Activated naive CD4-positive, alpha-beta T cell treated with anti-CD3 and anti-CD28 coated beads for 36 hours (primary cell): ENCODE measurements around the gene MINDY2. TPM values are rescaled to one million over a fixed set of nuclear protein-coding genes. Genes with fewer than 3 reads are reported as not detected.
"Not testable (repeated sequence)": the region's sequence is repeated elsewhere in the genome, so short reads cannot be mapped to it uniquely, and the experiment has no call there.

ENCODE experiments used
- CTCF ChIA-PET: fragments of 350-600 bp; sonication (Branson Sonifier 250); formaldehyde crosslinking; loops from one replicate; lab custom pipeline; 2021; ENCODE audit warnings: antibody characterized with exemption; lab: Charles Lee
- DNase-seq: peaks from one replicate; pipeline ENCODE4 v3.0.0-alpha.2; 2020
- H3K27ac Mint-ChIP-seq: one replicate; pipeline ENCODE4 v1.8.0; 2021; ENCODE audit warnings: mild to moderate bottlenecking, mixed read lengths
- H3K27me3 Mint-ChIP-seq: one replicate; pipeline ENCODE4 v1.8.0; 2021; ENCODE audit warnings: low read depth, mixed read lengths
- H3K36me3 Mint-ChIP-seq: one replicate; pipeline ENCODE4 v1.8.0; 2021; ENCODE audit warnings: low read depth, mixed read lengths
- H3K4me1 Mint-ChIP-seq: one replicate; pipeline ENCODE4 v1.8.0; 2021; ENCODE audit warnings: low read depth, mixed read lengths
- H3K4me3 Mint-ChIP-seq: one replicate; pipeline ENCODE4 v1.8.0; 2021; ENCODE audit warnings: mild to moderate bottlenecking, moderate library complexity, mixed read lengths
- H3K9me3 Mint-ChIP-seq: one replicate; pipeline ENCODE4 v1.8.0; 2021; ENCODE audit warnings: mixed read lengths
- intact Hi-C: fragments of 100-400 bp; cut with micrococcal nuclease; formaldehyde crosslinking; loops from one replicate; pipeline ENCODE4 v1.15.1; 2023
- total RNA-seq, 2 experiments: library from RNA; stranded (reverse); gene quantifications; one replicate each; pipeline ENCODE4 v1.2.3, GENCODE V29; 2021

Gene MINDY2
- total RNA-seq, 2 experiments from 2014 or later: 4.6 to 6.6 TPM

DNA sequence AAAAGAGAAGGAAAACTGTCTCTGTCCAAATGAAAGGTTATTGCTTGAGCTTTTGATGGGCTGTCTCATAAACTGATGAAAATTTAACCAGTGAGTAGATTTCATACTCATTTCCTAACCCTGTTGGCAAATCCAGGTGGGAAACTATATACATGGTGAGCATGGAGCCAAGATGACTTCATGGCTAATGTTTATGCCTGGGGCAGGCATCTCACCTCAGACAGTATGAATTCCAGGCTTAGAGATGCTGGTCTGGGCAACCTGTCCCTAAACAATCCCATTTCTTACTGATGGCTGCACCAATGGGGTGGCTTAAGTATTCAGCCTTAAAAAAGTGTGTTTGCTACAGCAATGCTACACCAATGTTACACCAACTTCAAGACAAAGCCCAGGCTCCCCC lies 104.2 kb downstream of the MINDY2 start:
- H3K36me3 Mint-ChIP-seq: peaks cover 25% of the 10 kb centered on the region
- H3K27ac Mint-ChIP-seq: no peak overlapping the region
- intact Hi-C loops: no loop called here
- CTCF ChIA-PET: no interaction called here
- no peak overlapping the region for H3K4me3 Mint-ChIP-seq
- no peaks in the 10 kb centered on the region for H3K4me1 Mint-ChIP-seq
- H3K27me3 Mint-ChIP-seq: no peaks in the 10 kb centered on the region
- no peak for DNase-seq
- H3K9me3 Mint-ChIP-seq: no peaks in the 10 kb centered on the region

DNA sequence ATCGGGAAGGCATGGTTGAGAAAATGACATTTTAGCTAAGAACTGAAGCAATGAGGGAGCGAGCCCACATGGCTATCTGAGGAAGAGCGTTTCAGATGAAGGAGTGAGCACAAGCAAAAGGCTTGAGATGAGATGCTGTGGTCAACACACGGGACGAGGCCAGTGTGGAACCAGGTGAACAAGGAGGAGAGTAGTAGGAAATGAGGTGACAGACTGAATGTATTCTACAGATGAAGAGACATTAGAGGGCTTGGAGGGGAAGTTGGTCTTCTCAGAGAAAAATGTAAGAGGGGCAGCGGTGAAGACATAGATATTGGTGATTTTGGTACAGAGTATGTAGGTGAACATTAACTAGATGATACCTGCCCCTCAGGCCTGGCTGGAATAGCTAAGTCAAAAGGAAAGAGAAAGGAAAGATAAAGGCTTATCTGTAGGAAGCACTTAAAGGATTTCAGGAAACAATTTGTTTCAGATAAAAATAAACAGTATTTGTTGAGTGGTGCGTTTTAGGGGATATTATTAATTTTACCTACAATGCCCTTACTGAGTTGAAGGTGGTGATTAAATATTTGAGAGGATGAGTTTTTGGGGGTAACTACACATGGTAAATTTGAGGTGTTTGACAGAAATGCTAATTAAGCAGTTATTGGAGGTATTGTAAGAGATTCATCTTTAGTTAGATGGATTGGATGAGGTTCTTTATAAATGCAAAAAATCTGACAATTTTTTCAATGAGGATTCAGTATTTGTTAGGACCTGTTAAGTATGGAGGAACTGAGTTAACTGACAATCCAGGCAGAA lies 105.4 kb downstream of the MINDY2 start:
- Mint-ChIP-seq H3K27ac (no peak overlapping the region), H3K9me3 (no peaks in the 10 kb centered on the region), H3K4me3 (no peak overlapping the region), H3K36me3 (peaks cover 36% of the 10 kb centered on the region), H3K4me1 (no peaks in the 10 kb centered on the region), H3K27me3 (no peaks in the 10 kb centered on the region)
- intact Hi-C loops: no loop called here
- CTCF ChIA-PET: no interaction called here
- DNase-seq: no peak

DNA sequence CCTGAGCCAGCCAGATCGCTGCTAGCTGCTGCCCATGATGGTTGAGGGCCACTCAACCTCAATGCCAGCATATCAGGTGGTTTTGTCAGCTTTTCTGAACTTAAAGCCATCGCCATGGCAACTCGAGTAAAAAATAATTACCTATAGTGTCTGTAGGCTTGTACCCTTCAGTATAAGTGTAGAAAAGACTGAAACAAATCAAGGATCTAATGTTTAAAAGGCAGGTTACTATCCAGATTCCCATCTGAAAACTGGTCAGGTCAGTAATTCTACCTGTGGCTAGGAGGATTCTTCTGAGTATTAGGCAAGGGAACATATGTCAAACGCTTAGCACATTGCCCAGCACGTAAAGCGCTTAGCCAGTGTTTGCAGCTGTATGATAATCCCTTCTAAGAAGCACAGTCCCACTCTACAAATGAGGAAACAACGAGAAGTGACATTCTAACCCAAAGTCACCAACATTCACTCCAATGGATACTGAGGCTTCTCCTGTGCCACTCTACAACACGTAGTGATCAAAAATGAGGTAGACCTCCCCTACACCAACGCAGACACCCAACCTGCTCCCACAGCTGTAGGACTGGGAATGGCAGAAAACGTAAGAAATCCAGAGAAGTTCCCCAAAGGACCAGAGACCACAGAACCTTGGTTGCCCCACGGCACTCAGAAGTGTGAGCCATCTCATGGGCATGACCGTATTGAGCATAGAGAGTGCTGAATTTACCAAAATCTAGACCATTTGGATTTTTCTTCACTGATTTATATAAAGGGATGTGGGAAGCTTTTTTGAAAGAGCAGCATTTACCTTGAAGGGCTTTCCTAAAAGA lies 107.1 kb downstream of the MINDY2 start:
- Mint-ChIP-seq H3K4me1 (no peaks in the 10 kb centered on the region), H3K36me3 (peaks cover 47% of the 10 kb centered on the region), H3K4me3 (no peak overlapping the region), H3K27me3 (no peaks in the 10 kb centered on the region), H3K27ac (no peak overlapping the region), H3K9me3 (no peaks in the 10 kb centered on the region)
- DNase-seq: no peak
- intact Hi-C loops: no loop called here
- CTCF ChIA-PET: no interaction called here

DNA sequence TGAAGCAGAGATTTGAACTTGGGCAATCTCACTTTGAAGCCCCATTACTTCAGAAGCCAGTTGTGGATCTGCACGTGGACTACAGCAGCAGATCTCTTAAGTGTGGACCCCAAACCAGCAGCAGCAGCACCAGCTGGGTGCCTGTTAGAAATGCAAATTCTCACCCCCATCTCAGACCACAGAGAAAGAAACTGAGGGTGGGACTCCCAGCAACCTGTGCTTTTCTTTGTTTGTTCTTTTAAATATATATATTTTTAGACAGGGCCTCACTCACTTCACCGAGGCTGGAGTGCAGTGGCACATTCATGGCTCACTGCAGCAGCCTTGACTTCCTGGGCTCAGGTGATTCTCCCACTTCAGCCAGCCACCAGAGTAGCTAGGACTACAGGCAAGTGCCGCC lies 109.2 kb downstream of the MINDY2 start:
- Mint-ChIP-seq H3K36me3 (peaks cover 61% of the 10 kb centered on the region), H3K4me1 (peaks cover 4% of the 10 kb centered on the region), H3K27me3 (no peaks in the 10 kb centered on the region), H3K9me3 (no peaks in the 10 kb centered on the region), H3K27ac (no peak overlapping the region), H3K4me3 (no peak overlapping the region)
- intact Hi-C loops: no loop called here
- CTCF ChIA-PET: interaction anchor here (0.6 to 0.7 kb wide), 3 partner anchors 52 to 701 kb away, joined by 3 to 6 read pairs (median 3); no protein-coding TSS in a partner anchor
- no peak for DNase-seq

DNA sequence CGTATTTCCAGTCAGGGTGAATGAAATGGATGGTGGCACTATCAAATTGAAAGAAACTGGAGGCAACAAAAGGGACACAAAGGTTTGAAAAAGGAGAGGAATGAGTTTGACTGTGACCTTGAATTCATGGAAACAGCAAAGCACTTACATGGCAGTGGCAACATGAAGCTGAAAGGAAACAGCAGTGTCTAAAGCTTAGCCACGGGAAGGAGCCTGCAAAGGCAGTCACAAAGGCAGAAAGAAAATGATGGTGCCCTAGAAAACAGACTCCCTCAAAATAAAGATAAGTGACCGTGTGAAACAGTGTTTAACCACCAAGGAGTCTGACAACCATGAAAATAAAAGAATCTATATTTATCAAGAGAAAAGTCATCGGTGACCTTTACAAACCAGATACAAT lies 111.1 kb downstream of the MINDY2 start:
- no peak overlapping the region for H3K4me3 Mint-ChIP-seq
- intact Hi-C loops: no loop called here
- peaks cover 4% of the 10 kb centered on the region for H3K4me1 Mint-ChIP-seq
- H3K36me3 Mint-ChIP-seq: peaks cover 69% of the 10 kb centered on the region
- H3K9me3 Mint-ChIP-seq: no peaks in the 10 kb centered on the region
- no peak overlapping the region for H3K27ac Mint-ChIP-seq
- no peaks in the 10 kb centered on the region for H3K27me3 Mint-ChIP-seq
- DNase-seq: no peak
- CTCF ChIA-PET: interaction anchor here (0.7 kb wide), 1 partner anchor 293 kb away, joined by 6 read pairs; no protein-coding TSS in a partner anchor

DNA sequence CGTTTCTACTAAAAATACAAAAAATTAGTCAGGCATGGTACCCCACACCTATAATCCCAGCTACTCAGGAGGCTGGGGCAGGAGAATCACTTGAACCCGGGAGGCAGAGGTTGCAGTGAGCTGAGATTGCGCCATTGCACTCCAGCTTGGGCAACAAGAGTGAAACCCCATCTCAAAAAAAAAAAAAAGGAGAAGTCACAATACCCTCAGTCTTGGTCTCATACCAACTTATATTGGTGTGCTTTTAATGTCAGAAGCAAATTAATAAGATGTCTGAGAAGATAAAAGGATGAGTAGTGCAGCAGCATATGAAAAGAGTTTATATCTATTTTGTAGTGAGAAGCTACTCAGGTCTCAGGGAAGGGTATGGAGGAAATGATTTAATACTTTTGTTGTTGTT lies 112.8 kb downstream of the MINDY2 start:
- CTCF ChIA-PET: interaction anchor here (1.1 kb wide), 1 partner anchor 73 kb away, joined by 3 read pairs; no protein-coding TSS in a partner anchor
- intact Hi-C loops: not testable (repeated sequence)

DNA sequence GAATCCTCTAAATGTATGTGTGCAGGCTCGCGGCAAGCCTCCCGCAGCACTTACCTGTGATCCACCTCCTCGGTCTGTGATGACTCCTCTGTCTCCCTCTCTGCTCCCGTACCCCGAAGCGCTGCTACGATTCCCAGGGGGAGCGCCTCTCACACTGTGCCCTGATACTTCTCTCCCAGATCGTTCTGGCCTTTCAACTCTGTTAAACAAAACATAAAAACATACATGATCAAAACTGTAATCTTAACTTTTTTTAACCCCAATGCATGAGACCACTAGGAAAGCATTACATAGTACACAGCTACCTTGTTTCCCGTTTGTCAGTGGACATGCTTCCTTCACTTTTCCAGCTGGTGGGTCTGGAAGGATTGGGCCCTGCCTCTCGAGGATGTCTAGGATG lies 115.8 kb downstream of the MINDY2 start:
- CTCF ChIA-PET: no interaction called here
- Mint-ChIP-seq H3K9me3 (no peaks in the 10 kb centered on the region), H3K4me1 (peaks cover 8% of the 10 kb centered on the region), H3K36me3 (peaks cover 54% of the 10 kb centered on the region), H3K27ac (no peak overlapping the region), H3K4me3 (no peak overlapping the region), H3K27me3 (no peaks in the 10 kb centered on the region)
- intact Hi-C loops: no loop called here
- DNase-seq: no peak

More for the DNA sequence above, 112.8 kb downstream of the MINDY2 start:
- not testable (repeated sequence) for DNase-seq, H3K4me1 Mint-ChIP-seq, H3K27me3 Mint-ChIP-seq, H3K4me3 Mint-ChIP-seq, H3K9me3 Mint-ChIP-seq
- Mint-ChIP-seq H3K36me3 (peaks cover 74% of the 10 kb centered on the region), H3K27ac (peak overlapping the region; percentile 30)

DNA sequence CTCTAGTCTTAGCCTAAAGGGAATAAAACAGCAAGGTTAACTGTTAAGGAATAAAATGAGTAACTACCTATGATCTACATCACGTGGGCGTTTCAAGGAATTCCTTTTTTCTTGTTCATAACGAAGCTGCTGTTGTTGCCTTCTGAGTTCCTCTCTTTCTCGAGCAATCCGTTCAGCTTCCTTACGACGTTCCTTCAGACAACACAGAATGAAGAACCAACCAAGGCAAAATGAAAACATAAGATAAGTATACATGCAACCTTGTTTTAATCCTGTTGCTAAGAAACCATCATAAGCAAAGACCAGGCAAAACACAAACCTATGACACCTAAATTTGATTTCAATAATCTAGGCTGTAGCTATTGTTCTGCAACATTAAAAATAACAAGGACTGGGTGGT lies 118.3 kb downstream of the MINDY2 start:
- DNase-seq: no peak
- H3K27me3 Mint-ChIP-seq: no peaks in the 10 kb centered on the region
- H3K4me3 Mint-ChIP-seq: no peak overlapping the region
- H3K36me3 Mint-ChIP-seq: peaks cover 54% of the 10 kb centered on the region
- intact Hi-C loops: no loop called here
- no peaks in the 10 kb centered on the region for H3K9me3 Mint-ChIP-seq
- CTCF ChIA-PET: interaction anchor here (0.6 kb wide), 1 partner anchor 33 kb away, joined by 3 read pairs; no protein-coding TSS in a partner anchor
- H3K27ac Mint-ChIP-seq: no peak overlapping the region
- H3K4me1 Mint-ChIP-seq: peaks cover 8% of the 10 kb centered on the region

DNA sequence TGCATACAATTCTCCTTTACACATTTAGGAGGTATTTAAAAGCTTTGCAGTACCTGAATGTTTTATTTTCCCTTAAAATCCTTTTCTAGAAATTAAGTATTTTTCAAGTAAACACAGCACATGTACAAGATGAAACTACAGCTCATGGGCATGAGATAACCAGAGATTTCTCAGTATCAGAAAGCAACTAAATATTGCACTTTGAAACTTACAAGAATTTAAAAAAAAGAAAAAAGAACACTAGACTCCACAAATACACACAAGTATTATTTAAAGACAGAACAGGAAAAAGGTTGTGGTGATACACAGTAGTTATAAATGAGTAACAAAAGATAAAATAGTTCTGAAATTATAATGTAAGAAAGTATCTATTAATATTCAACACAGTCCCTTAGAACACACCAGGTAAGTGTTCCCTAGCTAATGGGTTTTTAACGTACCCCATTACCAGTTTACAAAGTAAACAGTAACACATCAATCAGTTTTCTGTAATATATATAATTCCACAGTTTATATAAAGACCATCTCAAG lies 127.1 kb downstream of the MINDY2 start:
- no peak overlapping the region for H3K4me3 Mint-ChIP-seq
- no peak for DNase-seq
- H3K27me3 Mint-ChIP-seq: no peaks in the 10 kb centered on the region
- no peak overlapping the region for H3K27ac Mint-ChIP-seq
- H3K9me3 Mint-ChIP-seq: no peaks in the 10 kb centered on the region
- intact Hi-C loops: no loop called here
- H3K4me1 Mint-ChIP-seq: peaks cover 8% of the 10 kb centered on the region
- peaks cover 37% of the 10 kb centered on the region for H3K36me3 Mint-ChIP-seq
- CTCF ChIA-PET: no interaction called here

DNA sequence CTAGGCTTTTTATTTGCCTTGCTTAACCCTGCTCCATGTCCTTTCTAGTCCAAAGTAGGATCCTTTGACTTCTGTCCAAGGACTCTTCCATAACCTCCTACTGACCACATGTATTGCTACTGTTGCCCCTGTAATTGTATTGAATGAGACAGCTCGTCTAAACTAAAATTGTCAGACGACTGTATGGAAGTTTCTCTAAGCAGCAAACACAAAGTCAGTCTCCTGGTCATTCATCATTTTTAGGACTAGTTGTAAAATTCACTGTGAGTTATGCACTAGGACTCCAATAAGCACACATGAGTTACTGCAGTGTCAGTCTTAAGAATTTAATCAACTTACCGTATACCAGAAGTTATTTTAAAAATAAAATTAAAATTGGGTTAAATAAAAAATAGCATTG lies 129.5 kb downstream of the MINDY2 start:
- no peaks in the 10 kb centered on the region for H3K9me3 Mint-ChIP-seq
- no peak for DNase-seq
- CTCF ChIA-PET: no interaction called here
- H3K27me3 Mint-ChIP-seq: no peaks in the 10 kb centered on the region
- intact Hi-C loops: no loop called here
- H3K4me3 Mint-ChIP-seq: no peak overlapping the region
- peaks cover 24% of the 10 kb centered on the region for H3K36me3 Mint-ChIP-seq
- peaks cover 8% of the 10 kb centered on the region for H3K4me1 Mint-ChIP-seq
- H3K27ac Mint-ChIP-seq: no peak overlapping the region

DNA sequence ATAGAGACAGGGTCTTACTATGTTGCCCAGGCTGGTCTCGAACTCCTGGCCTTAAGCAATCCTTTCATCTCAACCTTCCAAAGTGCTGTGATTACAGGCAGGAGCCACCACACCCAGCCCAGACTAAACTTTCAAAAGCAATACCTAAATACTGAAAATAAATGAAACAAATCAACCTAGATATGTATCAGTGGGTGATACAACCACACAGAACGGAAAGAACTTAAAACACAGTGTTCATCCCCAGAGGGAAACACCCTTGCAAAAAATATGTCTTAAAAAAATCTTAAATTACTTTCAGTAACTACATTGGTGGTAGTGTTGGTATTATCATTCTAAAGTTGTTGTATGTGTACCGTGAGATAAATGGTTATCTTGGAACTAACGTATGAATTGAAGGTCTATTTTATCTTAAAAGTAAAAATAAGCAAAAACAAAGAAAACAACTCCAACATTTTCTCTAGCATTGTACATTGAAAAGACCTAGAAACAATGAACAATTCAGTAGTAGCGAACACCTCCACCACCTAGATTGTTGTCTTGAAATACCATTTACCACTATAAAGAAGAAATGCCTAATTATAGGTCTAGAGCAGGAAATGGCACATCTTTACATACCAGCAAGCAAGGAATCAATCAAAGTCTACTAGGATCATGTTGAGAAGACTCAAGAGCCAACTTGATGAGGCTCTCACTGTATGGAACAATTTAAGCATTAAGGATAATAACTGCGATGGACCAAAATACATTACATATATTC lies 137.6 kb downstream of the MINDY2 start:
- H3K27ac Mint-ChIP-seq: no peak overlapping the region
- CTCF ChIA-PET: no interaction called here
- no peak overlapping the region for H3K4me3 Mint-ChIP-seq
- intact Hi-C loops: no loop called here
- peaks cover 26% of the 10 kb centered on the region for H3K36me3 Mint-ChIP-seq
- no peaks in the 10 kb centered on the region for H3K27me3 Mint-ChIP-seq
- no peaks in the 10 kb centered on the region for H3K9me3 Mint-ChIP-seq
- H3K4me1 Mint-ChIP-seq: peaks cover 29% of the 10 kb centered on the region
- no peak for DNase-seq

DNA sequence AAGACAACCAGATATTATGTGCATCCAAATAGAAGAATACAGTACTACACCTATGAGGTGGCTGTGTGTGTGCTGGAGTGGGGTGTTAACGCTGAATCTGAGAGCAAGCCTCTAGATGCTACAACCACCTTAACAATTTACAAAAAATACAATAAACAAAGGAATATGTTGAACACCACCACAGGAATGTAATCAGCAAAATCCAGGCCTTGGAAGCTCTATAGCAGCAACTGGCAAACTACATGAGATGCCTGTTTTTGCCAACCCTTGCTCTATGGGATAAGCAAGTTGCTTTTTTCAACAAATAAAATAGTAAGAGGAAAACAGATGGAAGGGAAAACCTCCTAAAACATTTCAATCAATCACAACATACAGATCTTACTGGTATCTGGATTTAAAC lies 138.5 kb downstream of the MINDY2 start:
- Mint-ChIP-seq H3K4me1 (peaks cover 34% of the 10 kb centered on the region), H3K9me3 (no peaks in the 10 kb centered on the region), H3K27ac (no peak overlapping the region), H3K36me3 (peaks cover 31% of the 10 kb centered on the region), H3K27me3 (no peaks in the 10 kb centered on the region), H3K4me3 (no peak overlapping the region)
- intact Hi-C loops: no loop called here
- DNase-seq: no peak
- CTCF ChIA-PET: no interaction called here
